Breast epithelium (tissue), 4 donors: ENCODE results near the gene TNNI3K. TPM values are rescaled to one million over a fixed set of nuclear protein-coding genes. Genes with fewer than 3 reads are reported as not detected.

ENCODE experiments used
- DNase-seq, 2 donors: peaks; one replicate each; pipeline ENCODE4 v3.0.0-alpha.2; 2019; ENCODE audit warnings: low spot score in 2 of 2
- H3K27ac ChIP-seq, 2 donors: fragments of 200-600 bp; sonication (generic) in 1 of 2; one replicate each; pipeline ENCODE4 v1.5.1; 2016 to 2019; ENCODE audit warnings: mild to moderate bottlenecking in 1 of 2
- H3K27me3 ChIP-seq, 2 donors: fragments of 200-600 bp; sonication (generic) in 1 of 2; one replicate each; pipeline versions ENCODE4 v1.5.1 to v1.6.0; 2017 to 2019; ENCODE audit warnings: control low read depth in 1 of 2, mild to moderate bottlenecking in 1 of 2
- H3K36me3 ChIP-seq: fragments of 200-600 bp; one replicate; pipeline ENCODE4 v1.5.1; 2019
- H3K4me1 ChIP-seq, 2 donors: fragments of 200-600 bp; sonication (generic); one replicate each; pipeline ENCODE4 v1.5.1; 2016 to 2019; ENCODE audit warnings: control low read depth in 1 of 2
- H3K4me3 ChIP-seq, 3 donors: fragments of 200-600 bp; sonication (generic); 1 replicate in 2 of 3; 2 replicates in 1 of 3; pipeline ENCODE4 v1.5.1; 2016 to 2019; ENCODE audit warnings: mild to moderate bottlenecking in 3 of 3, moderate library complexity in 2 of 3
- H3K9me3 ChIP-seq, 2 donors: fragments of 200-600 bp; sonication (generic) in 1 of 2; one replicate each; pipeline ENCODE4 v1.5.1; 2016 to 2019; ENCODE audit warnings: control low read depth in 1 of 2
- POLR2A ChIP-seq: fragments of 450-650 bp; IDR thresholded peaks from one replicate; pipeline ENCODE4 v1.6.1; 2016; ENCODE audit warnings: antibody characterized with exemption, mild to moderate bottlenecking, moderate library complexity
- POLR2AphosphoS5 ChIP-seq, 3 donors: sonication (generic); formaldehyde crosslinking; IDR thresholded peaks; one replicate each; pipeline ENCODE4 v1.6.1; 2017; ENCODE audit warnings: antibody characterized with exemption in 3 of 3
- intact Hi-C: fragments of 100-400 bp; cut with DNase I; formaldehyde crosslinking; loops from one replicate; pipeline ENCODE4 v1.15.1; 2023; ENCODE audit warnings: low total_unique reads
- total RNA-seq, 3 donors: library from RNA; depleted of rRNA; stranded (reverse); fragments of >200 nt; gene quantifications; one replicate each; pipeline ENCODE4 v1.1.0, GENCODE V29; 2016
- TF ChIP-seq, protein P1 (sequence below), 3 donors: fragments of 450-650 bp; IDR thresholded peaks; one replicate each; pipeline ENCODE4 v1.5.1; 2016 to 2017; ENCODE audit warnings: antibody characterized with exemption in 3 of 3, mild to moderate bottlenecking in 3 of 3, moderate library complexity in 3 of 3

TNNI3K gene
- total RNA-seq, 3 donors from 2014 or later = 1.3 to 3.7 (median 2.5) TPM

DNA sequence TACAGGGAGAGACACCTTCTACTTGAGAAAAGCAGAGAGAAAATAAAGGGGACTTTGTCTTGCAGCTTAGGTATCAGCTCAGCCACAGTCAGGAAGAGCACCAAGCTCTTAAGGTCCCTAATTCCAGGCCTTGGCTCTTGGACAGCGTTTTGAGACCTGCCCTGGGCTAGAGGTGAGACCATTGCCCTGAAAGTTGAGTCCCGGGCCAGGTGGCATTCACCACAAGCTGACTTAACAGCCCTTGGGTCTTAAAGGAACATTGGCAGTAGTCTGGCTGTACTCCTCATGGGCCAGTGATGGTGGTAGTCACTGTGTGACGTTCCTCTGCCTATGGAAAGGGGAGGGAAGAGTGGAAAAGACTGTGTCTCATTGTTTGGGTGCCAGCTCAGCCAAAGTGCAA is 11.7 kb upstream of the TNNI3K start:
- TF ChIP-seq POLR2A (no peak), POLR2AphosphoS5 (IDR thresholded peaks at IDR 0.05) (no peak)
- TF ChIP-seq, protein P1, sequence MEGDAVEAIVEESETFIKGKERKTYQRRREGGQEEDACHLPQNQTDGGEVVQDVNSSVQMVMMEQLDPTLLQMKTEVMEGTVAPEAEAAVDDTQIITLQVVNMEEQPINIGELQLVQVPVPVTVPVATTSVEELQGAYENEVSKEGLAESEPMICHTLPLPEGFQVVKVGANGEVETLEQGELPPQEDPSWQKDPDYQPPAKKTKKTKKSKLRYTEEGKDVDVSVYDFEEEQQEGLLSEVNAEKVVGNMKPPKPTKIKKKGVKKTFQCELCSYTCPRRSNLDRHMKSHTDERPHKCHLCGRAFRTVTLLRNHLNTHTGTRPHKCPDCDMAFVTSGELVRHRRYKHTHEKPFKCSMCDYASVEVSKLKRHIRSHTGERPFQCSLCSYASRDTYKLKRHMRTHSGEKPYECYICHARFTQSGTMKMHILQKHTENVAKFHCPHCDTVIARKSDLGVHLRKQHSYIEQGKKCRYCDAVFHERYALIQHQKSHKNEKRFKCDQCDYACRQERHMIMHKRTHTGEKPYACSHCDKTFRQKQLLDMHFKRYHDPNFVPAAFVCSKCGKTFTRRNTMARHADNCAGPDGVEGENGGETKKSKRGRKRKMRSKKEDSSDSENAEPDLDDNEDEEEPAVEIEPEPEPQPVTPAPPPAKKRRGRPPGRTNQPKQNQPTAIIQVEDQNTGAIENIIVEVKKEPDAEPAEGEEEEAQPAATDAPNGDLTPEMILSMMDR (IDR thresholded peaks at IDR 0.05) = no peak
- no peaks in the 10 kb centered on the region for H3K27me3 ChIP-seq
- H3K27ac ChIP-seq = no peak overlapping the region
- no peak overlapping the region for H3K4me3 ChIP-seq
- no peak for DNase-seq
- H3K36me3 ChIP-seq = no peaks in the 10 kb centered on the region
- H3K9me3 ChIP-seq = peaks cover 3 to 28% of the 10 kb centered on the region in 2 donors
- no peaks in the 10 kb centered on the region for H3K4me1 ChIP-seq
- intact Hi-C loops = no loop called here

DNA sequence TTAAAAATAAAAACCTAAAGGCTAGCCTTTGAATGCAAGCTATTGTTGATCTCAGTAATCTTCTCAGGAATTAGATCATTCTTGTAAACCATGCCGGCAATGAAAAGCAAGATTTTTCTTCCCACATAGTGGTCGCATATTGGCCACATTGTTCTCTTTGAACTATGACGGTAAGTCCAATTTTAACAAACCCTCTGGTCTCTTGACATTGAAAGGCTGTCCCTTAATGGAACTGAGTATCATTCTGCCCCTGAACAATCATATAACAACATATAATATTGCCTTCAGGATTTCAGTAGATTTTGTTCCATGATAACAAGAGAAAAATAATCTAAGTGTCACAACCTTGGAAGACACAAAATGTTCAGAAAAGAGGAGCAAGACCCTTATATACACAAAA is 1.3 kb downstream of the TNNI3K start:
- Histone ChIP-seq H3K27ac (no peak overlapping the region), H3K4me3 (no peak overlapping the region), H3K27me3 (no peaks in the 10 kb centered on the region), H3K4me1 (no peaks in the 10 kb centered on the region), H3K36me3 (no peaks in the 10 kb centered on the region), H3K9me3 (no peaks in the 10 kb centered on the region)
- no peak for DNase-seq
- intact Hi-C loops = no loop called here
- TF ChIP-seq POLR2A (no peak), POLR2AphosphoS5 (IDR thresholded peaks at IDR 0.05) (no peak)
- TF ChIP-seq, protein P1 (IDR thresholded peaks at IDR 0.05) = no peak

DNA sequence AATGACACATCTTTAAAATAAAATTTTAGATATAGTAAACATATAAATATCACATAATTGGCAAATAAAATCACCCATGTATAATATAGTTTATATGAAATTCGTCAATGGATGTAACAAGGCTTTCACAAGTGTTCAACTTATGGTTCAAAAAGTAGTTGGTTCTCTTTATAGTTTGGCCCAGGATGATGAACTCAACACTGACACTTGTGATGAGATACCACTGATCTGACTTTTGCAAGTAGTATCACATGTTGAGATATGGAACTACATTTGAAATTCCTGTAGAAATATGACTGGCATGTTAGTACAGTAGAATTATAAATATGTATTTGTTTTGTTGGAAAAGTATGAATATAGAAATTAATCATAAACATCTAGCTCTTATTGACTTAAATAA is 1.8 kb downstream of the TNNI3K start:
- Histone ChIP-seq H3K4me3 (no peak overlapping the region), H3K27ac (no peak overlapping the region), H3K4me1 (no peaks in the 10 kb centered on the region), H3K9me3 (no peaks in the 10 kb centered on the region), H3K36me3 (no peaks in the 10 kb centered on the region), H3K27me3 (no peaks in the 10 kb centered on the region)
- no peak for TF ChIP-seq POLR2A
- TF ChIP-seq POLR2AphosphoS5 (IDR thresholded peaks at IDR 0.05) = no peak
- TF ChIP-seq, protein P1 (IDR thresholded peaks at IDR 0.05) = no peak
- no peak for DNase-seq
- intact Hi-C loops = no loop called here

DNA sequence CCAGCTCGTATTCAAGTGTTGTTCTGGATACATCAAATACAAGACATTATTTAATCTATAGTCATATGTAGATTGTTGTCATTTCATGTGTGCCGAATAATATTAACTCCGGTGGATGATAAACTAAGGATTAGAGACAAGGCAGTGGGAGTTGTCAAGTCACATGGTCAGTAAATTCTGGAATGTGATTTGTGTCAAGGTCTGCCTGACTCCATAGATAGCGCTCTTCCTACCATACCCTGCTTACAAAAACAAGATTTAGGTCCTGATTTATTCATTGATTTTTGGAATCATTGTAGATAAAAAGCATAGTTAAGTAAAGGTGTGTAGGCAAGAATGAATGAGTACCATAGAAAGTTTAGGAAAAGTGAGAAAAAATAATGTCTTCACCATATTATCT is 2.6 kb downstream of the TNNI3K start:
- TF ChIP-seq, protein P1 (IDR thresholded peaks at IDR 0.05) = no peak
- no peak for TF ChIP-seq POLR2AphosphoS5 (IDR thresholded peaks at IDR 0.05)
- TF ChIP-seq POLR2A = no peak
- intact Hi-C loops = no loop called here
- H3K27ac ChIP-seq = no peak overlapping the region
- no peak overlapping the region for H3K4me3 ChIP-seq
- H3K27me3 ChIP-seq = no peaks in the 10 kb centered on the region
- no peaks in the 10 kb centered on the region for H3K9me3 ChIP-seq
- H3K4me1 ChIP-seq = no peaks in the 10 kb centered on the region
- no peak for DNase-seq
- no peaks in the 10 kb centered on the region for H3K36me3 ChIP-seq

DNA sequence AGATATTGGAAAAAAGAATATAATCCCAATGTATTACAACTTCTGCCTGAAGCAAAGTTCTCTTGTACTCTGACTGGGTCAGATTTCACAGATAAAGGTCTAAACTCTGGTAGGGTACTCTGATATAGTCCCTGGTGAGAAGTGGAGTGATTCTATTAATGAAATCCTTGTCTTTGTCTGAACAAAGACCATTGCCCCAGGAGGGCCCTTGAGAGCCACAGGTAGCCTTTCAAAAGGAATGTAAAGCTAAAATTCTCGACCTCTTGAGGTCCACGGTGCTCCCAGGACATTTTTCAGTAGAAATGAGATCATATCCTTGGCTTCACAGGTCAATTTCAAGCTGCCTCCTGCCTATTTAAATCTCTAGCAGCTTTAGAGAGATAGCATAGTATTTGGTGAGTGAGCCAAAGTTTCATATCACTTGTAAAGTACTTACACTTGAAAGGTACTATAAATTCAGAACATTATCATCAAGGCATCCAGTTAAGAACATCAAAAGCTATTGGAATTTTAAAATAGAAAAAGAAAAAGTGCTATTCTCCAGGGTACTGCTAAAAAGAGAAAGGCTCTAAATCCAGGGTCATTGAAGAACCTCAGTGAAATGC is 10.1 kb downstream of the TNNI3K start:
- no peak for TF ChIP-seq POLR2A
- TF ChIP-seq, protein P1 (IDR thresholded peaks at IDR 0.05) = no peak
- TF ChIP-seq POLR2AphosphoS5 (IDR thresholded peaks at IDR 0.05) = no peak
- Histone ChIP-seq H3K4me1 (no peaks in the 10 kb centered on the region), H3K9me3 (no peaks in the 10 kb centered on the region), H3K4me3 (no peak overlapping the region), H3K27ac (no peak overlapping the region), H3K27me3 (no peaks in the 10 kb centered on the region), H3K36me3 (no peaks in the 10 kb centered on the region)
- intact Hi-C loops = no loop called here
- DNase-seq = no peak
